NCI-H226 (cell line): Measurements from ENCODE around the gene WWOX.

Experiments
- DNase-seq: peaks from one replicate; pipeline ENCODE4 v3.0.0-alpha.2; 2015

WWOX gene

GRCh38 chr16:78307824-78308528 is 208.5 kb downstream of the WWOX start:
- no peak for DNase-seq

- no peak for DNase-seq
Measured at GRCh38 chr16:78309763-78310162, 210.3 kb downstream of the WWOX start.

- no peak for DNase-seq
Measured at GRCh38 chr16:78310196-78310595, 210.7 kb downstream of the WWOX start.

GRCh38 chr16:78310990-78311561 is 211.6 kb downstream of the WWOX start:
- DNase-seq, result no peak

- no peak for DNase-seq
Measured at GRCh38 chr16:78311831-78312230, 212.4 kb downstream of the WWOX start.

GRCh38 chr16:78317564-78318240 is 218.2 kb downstream of the WWOX start:
- no peak for DNase-seq

- DNase-seq, result no peak
Measured at GRCh38 chr16:78321620-78322360, 222.3 kb downstream of the WWOX start.

GRCh38 chr16:78323315-78323714 is 223.9 kb downstream of the WWOX start:
- no peak for DNase-seq

- DNase-seq, result no peak
Measured at GRCh38 chr16:78324649-78325285, 225.3 kb downstream of the WWOX start.

- DNase-seq, result no peak
Measured at GRCh38 chr16:78325468-78326352, 226.3 kb downstream of the WWOX start.

GRCh38 chr16:78326731-78327130 is 227.3 kb downstream of the WWOX start:
- no peak for DNase-seq

GRCh38 chr16:78331731-78332130 is 232.3 kb downstream of the WWOX start:
- DNase-seq, result no peak

GRCh38 chr16:78333808-78334207 is 234.4 kb downstream of the WWOX start:
- DNase-seq, result no peak

- DNase-seq, result no peak
Measured at GRCh38 chr16:78340590-78340989, 241.1 kb downstream of the WWOX start.

GRCh38 chr16:78348068-78348467 is 248.6 kb downstream of the WWOX start:
- DNase-seq, result no peak

- DNase-seq, result no peak
Measured at GRCh38 chr16:78348886-78349285, 249.4 kb downstream of the WWOX start.

- DNase-seq, result no peak
Measured at GRCh38 chr16:78352184-78352583, 252.7 kb downstream of the WWOX start.

- no peak for DNase-seq
Measured at GRCh38 chr16:78353640-78354275, 254.3 kb downstream of the WWOX start.

- no peak for DNase-seq
Measured at GRCh38 chr16:78362524-78363135, 263.2 kb downstream of the WWOX start.

- DNase-seq, result no peak
Measured at GRCh38 chr16:78363843-78364555, 264.5 kb downstream of the WWOX start.

GRCh38 chr16:78364556-78364880 is 265.1 kb downstream of the WWOX start:
- no peak for DNase-seq
